Stimulated activated CD8-positive, alpha-beta memory T cell treated with anti-CD3 and anti-CD28 coated beads, Interleukin-4, amount 100 ng/mL, for 24 hours (primary cell): ENCODE measurements around the gene CD84.
A peak's percentile ranks its signal among the peaks of the same experiment; 100 is the strongest.
"Not testable (repeated sequence)": the region's sequence is repeated elsewhere in the genome, so short reads cannot be mapped to it uniquely, and the experiment has no call there.

Experiments
- DNase-seq: peaks from one replicate; pipeline ENCODE4 v3.0.0-alpha.2; 2020; ENCODE audit warnings: low read depth

The CD84 gene

DNA sequence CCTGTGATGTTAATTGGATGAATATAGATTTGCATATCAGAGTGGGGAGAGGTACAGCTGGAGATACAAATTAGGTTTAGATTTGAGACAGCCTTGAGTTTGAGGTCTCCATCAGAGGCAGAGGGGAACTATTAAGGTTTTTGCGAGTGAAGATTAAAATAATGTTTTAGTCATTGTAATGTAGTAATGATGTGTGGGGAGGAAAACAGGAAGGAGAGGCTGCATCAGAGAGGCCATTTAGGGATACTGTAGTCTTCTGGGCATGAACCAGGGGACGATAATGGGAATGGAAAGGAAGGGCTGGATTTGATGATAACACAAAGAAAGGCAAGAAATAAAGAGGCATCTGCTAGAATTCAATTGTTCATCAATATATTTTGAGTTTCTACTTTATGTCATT lies 9.5 kb downstream of the CD84 start:
- DNase-seq, result no peak

DNA sequence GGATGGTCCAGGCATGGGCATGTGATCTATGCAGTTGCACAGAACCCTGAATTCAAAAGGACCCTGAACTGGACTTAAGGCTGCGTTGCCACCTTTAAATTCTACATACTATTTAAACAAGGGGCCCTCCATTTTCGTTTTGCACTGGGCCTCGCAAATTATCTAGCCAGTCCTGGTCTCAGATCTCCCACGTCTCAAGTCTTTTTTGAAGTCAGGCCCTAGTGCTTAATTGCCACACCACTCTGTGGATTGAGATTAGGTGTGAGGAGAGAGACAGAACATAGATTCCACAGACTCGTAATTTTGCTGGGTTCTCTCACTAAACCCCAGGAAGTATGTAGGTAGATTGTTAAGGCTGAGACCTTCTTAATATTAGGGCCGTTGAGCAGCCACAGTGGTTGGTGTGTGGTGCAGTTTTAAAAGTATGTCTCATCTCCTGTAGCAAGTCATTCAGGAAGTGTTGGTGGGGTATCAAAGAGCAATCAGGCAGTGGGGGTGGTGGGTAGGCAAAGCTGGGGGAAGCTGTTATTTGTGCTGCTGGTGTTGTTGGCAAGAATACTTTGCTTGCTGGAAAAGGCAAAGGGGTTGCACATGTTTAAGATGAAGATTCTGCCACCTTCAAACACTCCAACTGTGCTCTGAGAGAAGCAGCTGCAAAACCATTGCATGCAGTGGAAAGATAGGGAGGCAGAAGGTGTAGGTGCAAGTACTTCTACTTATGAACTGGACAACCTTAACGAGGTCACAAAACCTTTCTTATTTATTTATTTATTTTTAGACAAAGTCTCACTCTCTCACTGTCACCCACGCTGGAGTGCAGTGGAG lies 11.2 kb downstream of the CD84 start:
- DNase-seq, result peak; percentile 55

DNA sequence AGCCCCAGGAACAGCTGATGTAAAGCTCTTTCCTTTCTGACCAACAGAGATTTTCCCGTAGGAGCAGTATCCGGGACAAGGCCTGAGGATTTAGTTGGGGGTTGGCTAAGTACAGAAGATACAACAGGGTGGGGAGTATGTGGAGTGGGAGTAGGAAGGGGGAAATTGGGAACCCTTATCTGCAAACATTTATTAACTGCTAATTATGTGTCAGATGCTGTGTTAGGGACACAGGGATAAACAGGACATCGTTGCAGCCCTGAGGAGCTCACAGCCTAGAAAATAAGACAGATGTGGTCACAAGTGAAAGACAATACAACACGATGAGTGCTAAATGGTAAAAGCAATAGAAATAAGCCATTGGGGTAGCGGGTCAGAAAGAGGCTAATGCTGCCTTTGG lies 12.0 kb downstream of the CD84 start:
- no peak for DNase-seq

DNA sequence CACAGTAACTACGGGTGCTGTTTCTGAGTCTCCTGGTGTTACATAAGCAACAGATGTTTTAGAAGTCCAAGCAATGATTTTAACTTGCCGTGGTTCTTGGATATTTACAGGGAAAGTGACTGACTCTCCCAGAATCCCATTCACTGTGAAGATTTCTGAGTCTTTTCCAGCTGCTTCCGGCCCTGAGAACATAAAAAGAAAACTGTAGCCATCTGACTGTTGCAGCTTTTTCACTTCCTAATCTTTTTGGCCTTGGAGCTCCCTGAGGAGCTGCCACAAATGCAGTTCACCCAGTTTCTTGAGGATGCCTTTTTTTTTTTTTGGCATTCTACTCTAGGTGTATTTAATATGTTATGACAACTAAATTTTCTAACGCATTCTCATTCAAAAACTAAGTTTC lies 13.7 kb downstream of the CD84 start:
- no peak for DNase-seq

DNA sequence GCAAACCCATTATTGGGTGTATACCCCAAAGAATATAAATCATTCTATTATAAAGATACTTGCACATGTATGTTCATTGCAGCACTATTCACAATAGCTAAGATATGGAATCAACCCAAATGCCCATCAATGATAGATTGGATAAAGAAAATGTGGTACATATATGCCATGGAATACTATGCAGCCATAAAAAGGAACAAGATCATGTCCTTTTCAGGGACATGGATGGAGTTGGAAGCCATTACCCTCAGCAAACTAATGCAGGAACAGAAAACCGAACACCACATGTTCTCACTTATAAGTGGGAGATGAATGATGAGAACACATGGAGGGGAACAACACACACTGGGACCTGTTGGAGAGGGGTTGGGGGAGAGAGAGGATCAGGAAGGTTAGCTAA lies 16.1 kb downstream of the CD84 start:
- DNase-seq, result not testable (repeated sequence)

DNA sequence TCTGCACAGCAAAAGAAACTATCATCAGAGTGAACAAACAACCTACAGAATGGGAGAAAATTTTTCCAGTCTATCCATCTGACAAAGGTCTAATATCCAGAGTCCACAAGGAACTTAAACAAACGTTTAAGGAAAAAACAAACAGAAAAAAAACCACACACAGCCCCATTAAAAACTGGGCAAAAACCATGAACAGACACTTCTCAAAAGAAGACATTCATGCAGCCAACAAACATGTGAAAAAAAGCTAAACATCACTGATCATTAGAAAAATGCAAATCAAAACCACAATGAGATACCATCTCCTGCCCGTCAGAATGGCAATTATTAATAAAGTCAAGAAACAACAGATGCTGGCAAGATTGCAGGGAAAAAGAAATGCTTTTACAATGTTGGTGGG lies 16.6 kb downstream of the CD84 start:
- DNase-seq, result not testable (repeated sequence)

DNA sequence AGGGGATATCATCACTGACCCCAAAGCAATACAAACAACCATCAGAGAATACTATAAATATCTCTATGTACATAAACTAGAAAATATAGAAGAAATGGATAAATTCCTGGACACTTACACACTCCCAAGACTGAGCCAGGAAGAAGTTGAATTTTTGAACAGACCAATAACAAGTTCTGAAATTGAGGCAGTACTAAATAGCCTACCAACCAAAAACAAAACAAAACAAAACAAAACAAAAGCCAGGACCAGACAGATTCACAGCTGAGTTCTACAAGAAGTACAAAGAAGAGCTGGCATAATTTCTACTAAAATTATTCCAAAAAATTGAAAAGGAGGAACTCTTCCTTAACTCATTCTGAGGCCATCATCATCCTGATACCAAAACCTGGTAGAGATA lies 18.5 kb downstream of the CD84 start:
- no peak for DNase-seq

DNA sequence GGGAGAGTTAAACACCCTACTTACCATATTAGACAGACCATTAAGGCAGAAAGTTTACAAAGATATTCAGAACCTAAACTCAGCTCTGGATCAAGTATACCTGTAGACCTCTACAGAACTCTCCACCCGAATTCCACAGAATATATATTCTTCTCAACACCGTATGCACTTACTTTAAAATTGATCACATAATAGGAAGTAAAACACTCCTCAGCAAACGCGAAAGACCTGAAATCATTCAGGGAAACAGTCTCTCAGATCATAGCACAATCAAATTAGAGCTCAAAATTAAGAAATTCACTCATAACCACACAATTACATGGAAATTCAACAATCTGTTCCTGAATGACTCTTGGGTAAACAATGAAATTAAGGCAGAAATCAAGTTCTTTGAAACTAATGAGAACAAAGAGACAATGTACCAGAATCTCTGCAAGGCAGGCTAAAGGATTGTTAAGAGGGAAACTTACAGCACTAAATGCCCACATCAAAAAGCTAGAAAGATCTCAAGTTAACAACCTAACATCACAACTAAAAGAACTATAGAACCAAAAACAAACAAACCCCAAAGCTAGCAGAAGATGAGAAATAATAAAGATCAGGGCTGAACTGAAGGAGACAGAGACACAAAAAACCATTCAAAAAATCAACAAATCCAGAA lies 19.1 kb downstream of the CD84 start:
- no peak for DNase-seq

DNA sequence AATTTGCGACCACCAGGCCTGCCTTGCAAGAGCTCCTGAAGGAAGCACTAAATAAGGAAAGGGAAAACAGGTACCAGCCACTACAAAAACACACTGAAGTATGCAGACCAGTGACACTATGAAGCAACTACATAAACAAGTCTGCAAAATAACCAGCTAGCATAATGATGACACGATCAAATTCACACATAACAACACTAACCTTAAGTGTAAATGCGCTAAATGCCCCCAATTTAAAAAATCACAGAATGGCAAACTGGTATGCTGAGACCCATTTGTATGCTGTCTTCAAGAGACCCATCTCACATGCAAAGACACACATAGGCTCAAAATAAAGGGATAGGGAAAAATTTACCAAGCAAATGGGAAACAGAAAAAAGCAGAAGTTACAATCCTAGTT lies 19.9 kb downstream of the CD84 start:
- not testable (repeated sequence) for DNase-seq

DNA sequence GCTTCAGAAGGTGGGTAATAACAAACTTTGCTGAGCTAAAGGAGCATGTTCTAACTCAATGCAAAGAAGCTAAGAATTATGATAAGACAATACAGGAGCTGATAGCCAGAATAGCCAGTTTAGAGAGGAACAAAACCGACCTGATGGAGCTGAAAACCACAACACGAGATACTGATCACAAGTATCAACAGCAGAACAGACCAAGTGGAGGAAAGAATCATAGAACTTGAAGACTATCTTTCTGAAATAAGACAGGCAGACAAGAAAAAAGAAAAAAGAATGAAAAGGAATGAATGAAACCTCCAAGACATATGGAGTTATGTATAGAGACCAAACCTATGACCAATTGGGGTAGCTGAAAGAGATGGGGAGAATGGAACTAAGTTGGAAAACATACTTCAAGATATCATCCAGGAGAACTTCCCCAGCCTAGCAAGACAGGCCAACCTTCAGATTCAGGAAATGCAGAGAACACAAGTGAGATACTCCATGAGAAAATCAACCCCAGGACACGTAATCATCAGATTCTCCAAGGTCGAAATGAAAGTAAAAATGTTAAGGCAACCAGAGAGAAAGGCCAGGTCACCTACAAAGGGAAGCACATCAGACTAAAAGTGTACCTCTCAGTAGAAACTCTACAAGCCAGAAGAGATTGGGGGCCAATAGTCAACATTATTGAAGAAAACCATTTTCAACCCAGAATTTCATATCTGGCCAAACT lies 20.5 kb downstream of the CD84 start:
- DNase-seq, result no peak

DNA sequence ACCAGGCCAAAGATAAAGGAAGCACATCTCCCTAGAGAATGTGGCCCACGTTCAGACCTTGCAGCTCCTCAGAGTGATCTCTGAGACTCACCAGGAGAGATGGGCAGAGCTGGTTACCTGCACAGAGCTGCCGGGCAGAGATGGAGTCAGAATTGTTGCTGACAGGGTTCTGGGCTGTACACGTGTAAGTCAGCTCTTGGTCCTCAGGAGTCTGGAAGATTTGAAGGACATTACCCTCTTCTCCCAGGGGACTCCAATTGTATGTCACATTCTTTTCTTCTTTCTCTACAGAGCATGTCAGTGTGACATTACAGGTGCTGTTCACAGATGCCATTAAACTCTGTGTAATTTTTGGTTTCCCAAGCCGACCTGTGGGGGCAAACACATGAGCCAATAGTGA lies 25.5 kb downstream of the CD84 start:
- no peak for DNase-seq

DNA sequence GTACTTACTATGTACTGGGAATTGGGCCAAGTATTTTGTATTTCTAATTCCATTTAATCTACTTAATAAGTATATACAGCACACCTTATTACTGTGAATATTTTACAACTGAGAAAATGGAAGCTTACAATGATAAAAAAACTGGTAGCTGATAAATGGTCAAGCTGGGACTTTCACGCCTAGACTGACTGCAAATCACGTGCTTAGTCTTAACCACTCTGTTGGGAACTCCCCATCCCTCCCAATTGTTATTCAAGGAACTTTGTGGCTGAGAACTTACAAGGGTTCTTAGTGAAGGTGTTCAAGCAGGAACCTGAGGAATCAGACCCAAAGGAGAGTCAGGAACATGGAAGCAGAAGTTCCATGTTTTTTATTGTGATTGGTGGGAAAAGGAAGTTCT lies 26.9 kb downstream of the CD84 start:
- no peak for DNase-seq

DNA sequence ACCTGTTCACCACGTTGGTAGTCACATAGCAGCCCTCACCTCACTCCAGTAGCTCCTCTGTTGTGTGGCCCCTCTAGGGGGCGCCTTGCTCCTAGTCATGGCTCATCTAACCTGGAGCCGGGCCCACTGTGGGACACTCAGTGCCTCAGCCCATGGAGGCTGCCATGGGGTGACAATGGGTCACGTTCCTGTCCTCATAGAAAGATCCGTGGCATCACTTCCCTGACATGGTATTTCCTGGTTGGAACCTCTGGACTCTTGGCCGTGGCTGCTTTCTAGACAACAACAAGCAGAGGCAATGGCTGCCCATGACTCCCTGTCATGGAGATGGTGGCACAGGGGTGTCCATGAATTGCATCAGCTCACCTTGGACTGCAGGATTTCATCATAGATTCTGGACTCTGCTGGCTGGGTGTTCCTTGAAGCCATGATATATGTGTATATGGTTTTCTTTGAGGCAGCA lies 28.7 kb downstream of the CD84 start:
- DNase-seq, result peak; percentile 48

DNA sequence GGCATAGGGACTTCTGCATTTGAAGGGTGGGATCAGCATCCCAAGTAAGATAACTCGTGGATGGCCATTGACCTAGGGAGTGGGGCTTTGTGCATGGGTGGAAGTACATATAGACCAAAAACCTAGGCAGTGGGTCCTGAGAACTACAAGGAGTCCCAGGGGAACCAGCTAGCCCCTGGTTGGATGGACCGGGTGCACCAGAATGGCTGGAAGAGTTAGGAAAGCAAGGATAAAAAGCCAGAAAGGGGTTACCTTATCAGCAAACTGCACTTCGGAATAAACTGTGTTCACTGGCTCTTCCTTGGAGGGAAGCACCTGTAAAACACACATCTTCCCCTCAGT lies 29.7 kb downstream of the CD84 start:
- DNase-seq, result no peak

DNA sequence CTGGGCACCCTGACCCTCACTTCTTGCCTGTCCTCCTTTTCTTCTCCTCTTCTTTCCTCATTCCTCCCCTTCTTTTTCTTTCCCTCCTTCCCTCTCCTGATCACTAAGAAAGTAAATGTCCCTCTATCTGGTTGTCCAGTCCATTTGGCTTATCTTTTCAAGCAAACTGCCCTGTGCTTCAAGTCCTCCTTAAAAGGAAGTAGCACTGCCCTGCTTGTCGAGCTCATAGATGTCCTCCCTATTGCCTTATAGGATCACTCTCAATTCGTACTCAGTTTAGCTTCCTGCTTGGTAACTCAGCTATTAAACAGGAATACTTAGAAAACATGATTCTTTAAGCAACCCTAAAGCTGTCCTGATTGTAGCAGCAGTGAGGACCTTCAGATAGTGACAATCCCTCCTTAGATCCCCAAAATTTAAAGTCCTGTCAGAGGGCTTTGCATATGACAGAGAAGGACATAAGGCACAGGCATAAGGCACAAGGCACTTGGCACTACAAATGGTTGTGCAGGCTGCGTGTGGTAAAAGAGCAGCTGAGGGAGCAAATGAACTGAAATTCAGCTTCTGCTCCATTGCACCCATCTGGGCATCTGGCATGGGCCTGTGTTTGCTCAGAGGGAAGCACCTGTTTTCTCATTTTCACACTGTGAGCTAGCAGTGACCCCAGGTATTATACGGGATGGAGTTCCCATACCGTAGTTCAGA lies 30.2 kb downstream of the CD84 start:
- DNase-seq, result no peak

DNA sequence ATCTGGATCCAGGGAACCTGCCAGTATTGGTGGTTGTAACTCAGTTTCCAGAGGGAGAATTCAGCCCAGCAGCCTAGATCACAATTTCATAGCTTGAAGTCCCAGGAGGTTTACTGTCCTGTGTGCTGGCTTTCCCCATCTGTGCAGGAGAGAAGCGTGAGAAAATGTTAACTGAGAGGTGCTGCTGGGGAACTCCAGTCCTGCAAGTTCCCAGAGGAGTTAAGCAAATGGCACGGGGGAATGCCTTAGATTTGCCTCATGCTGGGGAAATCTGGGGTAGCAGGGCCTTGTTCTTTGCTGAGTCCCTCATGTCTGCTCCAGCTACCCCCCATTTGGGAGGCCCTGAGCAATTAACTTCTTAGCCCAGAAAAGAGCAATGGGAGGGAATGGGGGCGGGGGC lies 31.1 kb downstream of the CD84 start:
- DNase-seq, result no peak

DNA sequence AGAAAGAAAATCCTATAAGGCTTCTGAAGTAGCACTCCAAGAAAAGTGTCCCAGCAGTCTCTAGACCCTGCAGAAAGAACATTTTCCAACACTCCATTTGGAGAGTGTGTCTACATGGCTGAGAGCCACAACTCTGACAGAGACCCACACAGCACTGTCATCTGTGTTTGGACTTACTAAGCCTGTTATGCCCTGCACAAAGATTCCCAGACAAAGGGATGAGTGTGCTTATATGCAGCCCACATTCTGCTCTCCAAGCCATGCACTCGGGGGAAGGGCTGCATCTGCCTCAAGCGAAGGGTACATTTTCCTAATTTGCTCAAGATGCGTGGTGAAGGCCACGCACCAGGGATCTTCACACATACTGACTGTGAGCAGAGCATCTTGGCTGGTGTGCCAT lies 31.9 kb downstream of the CD84 start:
- no peak for DNase-seq

DNA sequence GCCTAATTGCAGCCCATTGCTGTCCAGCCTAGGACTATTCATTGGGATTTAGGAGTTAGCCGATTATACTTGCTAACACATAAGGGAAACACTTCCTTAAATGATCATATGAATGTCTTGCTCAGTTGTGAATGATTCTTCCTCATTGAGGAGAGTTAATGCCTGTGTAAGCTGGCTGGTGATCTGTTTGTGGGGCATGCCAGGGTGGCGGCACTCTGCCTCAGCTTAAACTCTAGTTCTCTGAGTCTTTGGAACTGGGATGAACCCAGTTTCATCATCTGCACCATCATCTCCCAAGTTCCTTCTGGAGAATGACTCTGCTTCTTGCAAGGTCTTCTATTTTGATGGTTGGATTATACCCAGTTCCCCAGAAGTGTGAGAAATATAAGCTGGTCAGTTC lies 32.4 kb downstream of the CD84 start:
- no peak for DNase-seq

DNA sequence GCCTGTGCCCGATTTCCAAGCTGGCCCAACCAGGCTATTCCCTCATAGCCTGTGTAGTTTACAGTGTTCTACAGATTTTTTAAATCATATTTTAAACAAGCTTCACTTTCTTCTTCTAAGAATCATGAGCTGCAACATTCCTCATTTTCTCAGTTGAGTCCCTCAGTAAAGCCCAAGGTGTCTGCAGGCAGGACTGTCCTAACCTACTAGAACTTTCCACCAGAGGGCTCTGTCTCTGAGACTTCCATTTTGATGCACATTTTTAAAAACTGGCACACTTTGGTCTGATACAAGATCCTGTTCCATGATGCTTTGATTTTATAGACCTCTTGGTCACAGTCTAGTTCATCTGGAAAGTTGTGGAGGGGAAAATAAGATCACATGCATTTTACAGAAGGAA lies 34.6 kb downstream of the CD84 start:
- DNase-seq, result no peak

DNA sequence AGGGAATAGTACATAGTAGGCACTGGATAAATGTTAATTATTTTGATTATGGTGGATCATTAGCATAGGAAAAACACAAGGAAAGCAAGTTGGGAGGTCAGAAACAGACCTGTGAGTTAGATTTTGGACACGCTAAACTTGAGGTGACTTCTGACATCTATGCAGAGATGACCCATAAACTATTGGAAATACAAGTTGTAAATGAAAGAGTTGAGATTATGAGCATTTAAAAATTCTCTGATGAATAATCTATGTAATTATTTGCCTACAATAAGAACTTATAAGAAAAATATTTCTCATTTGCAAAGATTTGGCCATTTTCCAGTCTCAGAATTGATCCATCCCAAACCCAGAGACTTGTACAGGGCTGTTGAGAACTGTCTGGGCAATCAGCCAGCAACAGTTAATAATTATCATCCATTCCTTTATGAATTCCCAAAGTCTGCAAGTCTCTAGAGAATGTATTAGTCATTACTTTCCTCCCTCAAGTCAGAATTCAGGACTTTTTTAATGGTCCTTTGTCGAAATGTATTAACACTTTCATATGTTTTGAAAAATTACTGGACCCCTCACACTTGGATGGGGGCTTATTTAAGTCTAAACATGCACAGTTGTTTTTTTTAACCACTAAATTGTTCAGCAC lies 36.9 kb downstream of the CD84 start:
- no peak for DNase-seq

DNA sequence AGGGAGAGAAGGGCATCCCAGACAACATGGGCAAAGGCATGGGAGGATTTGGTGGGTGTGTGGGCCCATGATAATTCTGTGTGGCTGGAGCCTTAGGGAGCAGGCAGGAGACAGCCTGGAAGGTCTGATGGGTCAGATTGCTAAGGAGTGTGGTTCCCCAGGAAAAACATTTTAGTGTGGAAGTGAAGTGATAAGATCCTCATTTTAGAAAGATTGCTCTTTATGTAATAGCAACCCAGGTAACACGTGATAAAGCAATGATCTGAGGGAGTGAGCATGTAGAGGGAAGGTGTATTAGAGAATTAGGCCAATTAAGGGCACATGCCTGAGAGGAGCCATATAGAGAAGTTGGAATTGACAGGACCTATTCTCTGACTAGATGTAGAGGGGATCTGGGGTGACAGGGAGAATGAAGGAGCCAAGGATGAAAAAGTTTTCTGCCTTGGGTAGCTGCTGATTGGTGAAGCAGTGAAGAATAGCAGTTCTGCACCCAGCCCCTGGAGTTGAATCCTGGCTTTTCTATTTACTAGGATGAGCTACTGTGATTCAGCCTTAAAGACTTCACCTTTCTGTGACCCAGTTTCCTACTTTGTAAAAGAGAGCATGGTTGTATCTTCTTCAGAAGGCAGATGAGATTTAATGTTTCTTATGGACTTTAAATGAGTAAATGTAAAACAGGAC lies 37.5 kb downstream of the CD84 start:
- DNase-seq, result no peak

DNA sequence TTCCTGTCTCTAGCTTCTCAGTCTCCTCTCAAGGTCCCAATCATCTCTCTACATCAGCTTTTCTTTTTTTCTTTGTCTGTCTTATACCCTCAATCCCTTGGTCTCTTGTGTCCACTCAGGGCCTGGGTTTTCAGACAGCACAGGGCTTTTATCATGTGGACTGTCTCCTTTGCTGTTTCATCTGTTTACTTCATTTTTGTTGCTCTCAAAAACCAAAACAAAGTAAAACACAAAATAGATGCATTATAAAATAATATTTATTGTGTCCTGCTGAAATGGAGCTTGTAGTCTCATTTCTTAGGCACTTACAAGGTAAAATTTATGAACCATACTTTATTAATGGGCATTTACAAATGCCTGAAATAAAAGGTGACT lies 38.5 kb downstream of the CD84 start:
- no peak for DNase-seq
